HCT116 (cell line): ENCODE results near the gene CBLC. TPM values are rescaled to one million over a fixed set of nuclear protein-coding genes. Genes with fewer than 3 reads are reported as not detected.
A peak's percentile ranks its signal among the peaks of the same experiment; 100 is the strongest.

Experiments used
- ATAC-seq: fragments of 200-7000 bp; cut with Tn5 transposase; 2 replicates; pipeline ENCODE4 v1.9.1; 2020; ENCODE audit warnings: mild to moderate bottlenecking, moderate library complexity
- BruUV-seq: library from RNA; stranded (reverse); fragments of 400-500 nt; replicated peaks from 2 replicates; lab custom pipeline; 2021; lab: Mats Ljungman, UMichigan
- CTCF ChIA-PET: fragments of 300-600 bp; sonication (Branson Sonifier 250); formaldehyde crosslinking; loops from one replicate; lab custom pipeline; 2021; ENCODE audit warnings: antibody characterized with exemption; lab: Charles Lee
- POLR2A ChIA-PET: fragments of 300-600, 350-600 bp; sonication (Branson Sonifier 250); formaldehyde crosslinking; loops from one replicate; lab custom pipeline; 2021; ENCODE audit warnings: antibody characterized with exemption; lab: Charles Lee
- RAD21 ChIA-PET, 2 experiments: fragments of 300-600 bp; sonication (Branson Sonifier 250); formaldehyde crosslinking; loops; one replicate each; lab custom pipeline; 2023; ENCODE audit warnings: low total read pairs in 2 of 2; ENCODE audit not compliant: uncharacterized antibody in 2 of 2, unreplicated experiment in 2 of 2, low non-redundant PET in 1 of 2; lab: Charles Lee
- DNase-seq: peaks from one replicate; pipeline ENCODE4 v3.0.0-alpha.2; 2010; ENCODE audit warnings: low read depth, low spot score
- H2AFZ ChIP-seq: fragments of 200-600 bp; shearing (Covaris generic), sonication (generic); 2 replicates; pipeline ENCODE4 v1.6.1; 2017; ENCODE audit warnings: low read depth, mixed run types, mixed read lengths, antibody characterized with exemption, low read length; ENCODE audit not compliant: poor library complexity, severe bottlenecking
- H3K27ac ChIP-seq: 2 replicates; pipeline ENCODE4 v1.5.1; 2012; ENCODE audit warnings: low read depth, low read length
- H3K27me3 ChIP-seq: fragments of 200-600 bp; sonication (generic); 2 replicates; pipeline ENCODE4 v1.6.1; 2016; ENCODE audit warnings: mixed run types, low read length, mixed read lengths; ENCODE audit not compliant: insufficient read depth
- H3K36me3 ChIP-seq, 2 experiments: fragments of 200-500 bp in 1 of 2; fragments of 200-600 bp in 1 of 2; sonication (Bioruptor generic) in 1 of 2; sonication (generic) in 1 of 2; 2 replicates each; pipeline versions ENCODE4 v1.5.1 to v1.6.1; 2014 to 2016; ENCODE audit warnings: low read length in 2 of 2, inconsistent platforms in 1 of 2, mixed read lengths in 1 of 2, mixed run types in 1 of 2; ENCODE audit not compliant: insufficient read depth in 2 of 2, control insufficient read depth in 1 of 2
- H3K4me1 ChIP-seq, 2 experiments: fragments of 200-600 bp in 1 of 2; sonication (generic) in 1 of 2; 2 replicates each; pipeline versions ENCODE4 v1.5.1 to v1.6.1; 2012 to 2017; ENCODE audit warnings: low read length in 2 of 2, inconsistent platforms in 1 of 2, mild to moderate bottlenecking in 1 of 2, mixed read lengths in 1 of 2, mixed run types in 1 of 2, moderate library complexity in 1 of 2; ENCODE audit not compliant: insufficient read depth in 2 of 2, control insufficient read depth in 1 of 2
- H3K4me2 ChIP-seq: fragments of 200-600 bp; sonication (generic); 2 replicates; pipeline ENCODE4 v1.6.1; 2017; ENCODE audit warnings: mixed run types, low read length, mixed read lengths
- H3K4me3 ChIP-seq, 2 experiments: fragments of 200-600 bp in 1 of 2; sonication (generic) in 1 of 2; replicated peaks in 1 of 2; 2 replicates each; pipeline ENCODE4 v1.5.1; 2011 to 2016; ENCODE audit warnings: low read length in 2 of 2, control low read depth in 1 of 2, low read depth in 1 of 2, mild to moderate bottlenecking in 1 of 2, mixed read lengths in 1 of 2, mixed run types in 1 of 2
- H3K79me2 ChIP-seq: fragments of 200-600 bp; sonication (generic); 2 replicates; pipeline ENCODE4 v1.6.1; 2017; ENCODE audit warnings: mild to moderate bottlenecking, mixed run types, low read length, moderate library complexity, mixed read lengths; ENCODE audit not compliant: insufficient read depth
- H3K9ac ChIP-seq: fragments of 200-600 bp; sonication (generic); 2 replicates; pipeline ENCODE4 v1.6.1; 2016; ENCODE audit warnings: low read length, mixed read lengths
- H3K9me2 ChIP-seq: fragments of 200-600 bp; sonication (generic), shearing (Covaris generic); 2 replicates; pipeline ENCODE4 v1.6.1; 2017; ENCODE audit warnings: mixed run types, mild to moderate bottlenecking, moderate library complexity; ENCODE audit not compliant: insufficient read depth
- H3K9me3 ChIP-seq, 2 experiments: fragments of 200-500 bp in 1 of 2; fragments of 200-600 bp in 1 of 2; sonication (Bioruptor generic) in 1 of 2; sonication (generic) in 1 of 2; 2 replicates each; pipeline ENCODE4 v1.6.1; 2014 to 2017; ENCODE audit warnings: low read length in 2 of 2, mixed read lengths in 2 of 2, inconsistent platforms in 1 of 2, low read depth in 1 of 2, mild to moderate bottlenecking in 1 of 2, mixed run types in 1 of 2, moderate library complexity in 1 of 2; ENCODE audit not compliant: control insufficient read depth in 1 of 2, insufficient read depth in 1 of 2
- H4K20me1 ChIP-seq: fragments of 200-600 bp; sonication (generic), shearing (Covaris generic); 2 replicates; pipeline ENCODE4 v1.6.1; 2017; ENCODE audit warnings: mixed run types, mild to moderate bottlenecking, moderate library complexity; ENCODE audit not compliant: insufficient read depth
- CBX3 ChIP-seq: IDR thresholded peaks from 2 replicates; pipeline ENCODE4 v1.6.1; 2012; ENCODE audit warnings: low read depth
- EGR1 ChIP-seq: IDR thresholded peaks from 2 replicates; pipeline ENCODE4 v1.6.1; 2012; ENCODE audit warnings: low read depth
- ELF1 ChIP-seq: IDR thresholded peaks from 2 replicates; pipeline ENCODE4 v1.6.1; 2012; ENCODE audit warnings: low read depth, borderline replicate concordance
- EZH2phosphoT487 ChIP-seq: fragments of 200-600 bp; IDR thresholded peaks from 2 replicates; pipeline ENCODE4 v1.6.1; 2018; ENCODE audit warnings: antibody characterized with exemption, borderline replicate concordance
- SP1 ChIP-seq: IDR thresholded peaks from 2 replicates; pipeline ENCODE4 v1.6.1; 2012; ENCODE audit warnings: low read depth
- TCF7L2 ChIP-seq: IDR thresholded peaks from 2 replicates; pipeline ENCODE4 v1.7.0; 2011; ENCODE audit warnings: borderline replicate concordance, inconsistent platforms; ENCODE audit not compliant: insufficient read depth, insufficient read length; ENCODE audit errors: extremely low read depth
- intact Hi-C: fragments of 100-400 bp; cut with micrococcal nuclease; formaldehyde crosslinking; loops from 2 replicates; pipeline ENCODE4 v1.10.0; 2022
- total RNA-seq: library from RNA; stranded (reverse); gene quantifications from one replicate; pipeline ENCODE4 v1.2.1, GENCODE V29; 2021; ENCODE audit not compliant: unreplicated experiment
- TF ChIP-seq, protein P1 (sequence below): IDR thresholded peaks from 2 replicates; pipeline ENCODE4 v1.6.1; 2012
- TF ChIP-seq, protein P2 (sequence below), 3 experiments: fragments of 200-600 bp in 1 of 3; sonication (generic) in 1 of 3; IDR thresholded peaks in 2 of 3; conservative IDR thresholded peaks in 1 of 3; 2 replicates each; pipeline ENCODE4 v1.5.1; 2012 to 2017; ENCODE audit warnings: low read depth in 2 of 3, low read length in 2 of 3, antibody characterized with exemption in 1 of 3, borderline replicate concordance in 1 of 3, control low read depth in 1 of 3, mild to moderate bottlenecking in 1 of 3, mixed read lengths in 1 of 3, mixed run types in 1 of 3, moderate library complexity in 1 of 3; ENCODE audit not compliant: insufficient read depth in 1 of 3

Gene CBLC
- total RNA-seq, 1 experiment from 2014 or later: 54.3 TPM

DNA sequence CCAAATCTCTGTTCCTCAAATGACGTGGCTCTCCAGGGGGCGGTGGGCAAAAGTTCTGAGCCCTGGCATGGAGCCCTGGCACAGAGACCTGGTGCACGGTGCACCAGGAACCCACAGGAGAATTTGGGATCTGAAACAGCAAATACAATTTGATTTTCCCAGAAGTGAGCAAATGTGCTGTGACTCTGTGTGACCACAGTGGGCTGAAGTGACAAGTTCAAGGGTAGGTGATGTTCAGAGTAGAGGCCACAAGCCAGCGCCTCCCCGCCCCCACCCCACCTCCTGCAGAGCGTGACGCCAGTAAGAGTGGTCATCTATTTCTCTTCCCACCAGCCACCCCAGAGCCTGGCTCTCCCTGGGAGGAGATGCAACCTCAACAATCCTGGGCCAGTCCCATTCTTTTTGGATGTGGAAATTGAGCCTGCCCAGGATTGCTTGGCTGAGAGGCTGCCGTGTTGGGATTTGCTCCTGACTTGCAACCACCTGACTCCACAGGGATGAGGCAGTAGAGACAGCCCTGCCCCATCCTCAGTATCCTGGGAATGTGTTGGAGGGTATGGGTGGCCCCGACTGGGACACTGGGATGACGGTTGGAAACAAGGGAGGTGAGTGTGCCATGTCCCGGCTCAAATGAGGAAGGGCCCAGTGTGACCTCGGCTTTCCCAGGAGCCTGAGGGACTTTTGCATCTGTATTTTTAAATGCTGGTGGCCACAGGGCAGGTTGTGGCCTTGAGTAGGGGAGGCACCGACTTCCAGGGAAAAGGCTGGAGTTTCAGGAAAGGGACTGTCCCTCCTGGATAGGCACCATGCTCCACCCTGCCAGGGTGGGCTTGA is 40.2 kb upstream of the CBLC start:
- H3K9ac ChIP-seq: no peak overlapping the region
- no peak overlapping the region; the same call in 1 of the 2 replicates for H3K27ac ChIP-seq
- no peaks in the 10 kb centered on the region for H3K79me2 ChIP-seq
- no peak for DNase-seq
- H3K4me2 ChIP-seq: peak overlapping the region; percentile 16; the same call in 1 of the 2 replicates
- no peaks in the 10 kb centered on the region for H3K9me3 ChIP-seq
- POLR2A ChIA-PET: interaction anchor here (1.5 kb wide), 1 partner anchor 35 kb away, joined by 4 read pairs; no protein-coding TSS in a partner anchor
- no peaks in the 10 kb centered on the region for H3K36me3 ChIP-seq
- H4K20me1 ChIP-seq: no peaks in the 10 kb centered on the region
- TF ChIP-seq, protein P1, sequence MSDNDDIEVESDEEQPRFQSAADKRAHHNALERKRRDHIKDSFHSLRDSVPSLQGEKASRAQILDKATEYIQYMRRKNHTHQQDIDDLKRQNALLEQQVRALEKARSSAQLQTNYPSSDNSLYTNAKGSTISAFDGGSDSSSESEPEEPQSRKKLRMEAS: no peak
- no peak for TF ChIP-seq ELF1
- TF ChIP-seq, all 23 proteins: peak for 0
- CTCF ChIA-PET: interaction anchor here (2.0 kb wide), 1 partner anchor 34 kb away, joined by 8 read pairs; no protein-coding TSS in a partner anchor
- no TSS peak for BruUV-seq
- RAD21 ChIA-PET: no interaction called here
- intact Hi-C loops: no loop called here
- Histone ChIP-seq H2AFZ (no peak overlapping the region), H3K4me3 (no peak overlapping the region), H3K4me1 (peaks cover 64 to 79% of the 10 kb centered on the region in 2 experiments), H3K9me2 (no peaks in the 10 kb centered on the region), H3K27me3 (no peaks in the 10 kb centered on the region)
- no peak for ATAC-seq

DNA sequence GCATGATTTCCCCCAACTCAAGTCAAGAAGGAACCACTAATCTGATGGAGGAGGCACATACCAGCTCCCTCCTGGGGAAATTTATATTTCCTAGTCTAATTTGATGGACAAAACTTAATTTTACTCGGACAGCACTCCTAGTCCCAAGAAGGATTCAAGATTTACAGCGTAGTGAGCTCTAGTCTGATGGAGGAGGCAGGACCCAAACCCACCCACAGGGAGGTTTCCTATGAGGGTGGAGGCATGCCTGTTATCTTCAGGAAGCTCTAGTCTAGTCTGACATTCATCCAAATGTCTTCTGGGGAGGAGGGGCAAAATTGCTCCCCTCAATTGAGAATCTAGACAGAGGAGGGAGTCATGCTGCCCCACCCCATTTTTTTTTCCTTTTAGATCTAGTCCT is 39.6 kb upstream of the CBLC start:
- no TSS peak for BruUV-seq
- Histone ChIP-seq H2AFZ (no peak overlapping the region), H3K4me1 (peaks cover 71 to 86% of the 10 kb centered on the region in 2 experiments), H3K36me3 (no peaks in the 10 kb centered on the region), H3K9me3 (no peaks in the 10 kb centered on the region), H3K9me2 (no peaks in the 10 kb centered on the region), H3K4me3 (no peak overlapping the region), H3K4me2 (no peak overlapping the region), H3K27ac (no peak overlapping the region; the same call in 1 of the 2 replicates), H3K79me2 (no peaks in the 10 kb centered on the region), H4K20me1 (no peaks in the 10 kb centered on the region), H3K27me3 (no peaks in the 10 kb centered on the region), H3K9ac (no peak overlapping the region)
- ChIA-PET CTCF (interaction anchor here (1.6 kb wide), 1 partner anchor 14 kb away, joined by 9 read pairs; no protein-coding TSS in a partner anchor), RAD21 (no interaction called here), POLR2A (interaction anchor here (1.5 kb wide), 1 partner anchor 34 kb away, joined by 4 read pairs; no protein-coding TSS in a partner anchor)
- DNase-seq (no peak), ATAC-seq (no peak)
- intact Hi-C loops: no loop called here
- TF ChIP-seq TCF7L2 (no peak), EGR1 (no peak), ELF1 (no peak), SP1 (no peak), CBX3 (no peak), EZH2phosphoT487 (no peak)
- TF ChIP-seq, protein P2, sequence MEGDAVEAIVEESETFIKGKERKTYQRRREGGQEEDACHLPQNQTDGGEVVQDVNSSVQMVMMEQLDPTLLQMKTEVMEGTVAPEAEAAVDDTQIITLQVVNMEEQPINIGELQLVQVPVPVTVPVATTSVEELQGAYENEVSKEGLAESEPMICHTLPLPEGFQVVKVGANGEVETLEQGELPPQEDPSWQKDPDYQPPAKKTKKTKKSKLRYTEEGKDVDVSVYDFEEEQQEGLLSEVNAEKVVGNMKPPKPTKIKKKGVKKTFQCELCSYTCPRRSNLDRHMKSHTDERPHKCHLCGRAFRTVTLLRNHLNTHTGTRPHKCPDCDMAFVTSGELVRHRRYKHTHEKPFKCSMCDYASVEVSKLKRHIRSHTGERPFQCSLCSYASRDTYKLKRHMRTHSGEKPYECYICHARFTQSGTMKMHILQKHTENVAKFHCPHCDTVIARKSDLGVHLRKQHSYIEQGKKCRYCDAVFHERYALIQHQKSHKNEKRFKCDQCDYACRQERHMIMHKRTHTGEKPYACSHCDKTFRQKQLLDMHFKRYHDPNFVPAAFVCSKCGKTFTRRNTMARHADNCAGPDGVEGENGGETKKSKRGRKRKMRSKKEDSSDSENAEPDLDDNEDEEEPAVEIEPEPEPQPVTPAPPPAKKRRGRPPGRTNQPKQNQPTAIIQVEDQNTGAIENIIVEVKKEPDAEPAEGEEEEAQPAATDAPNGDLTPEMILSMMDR (IDR thresholded peaks at IDR 0.05 in 2 of 3, conservative IDR thresholded peaks at IDR 0.05 in 1 of 3; ENCODE audit: borderline replicate concordance in 1 of 3, insufficient read depth in 1 of 3, low read depth in 2 of 3, low read length in 2 of 3): no peak
